B cell (primary cell): Measurements from ENCODE around the gene ABCG1. TPM values are rescaled to one million over a fixed set of nuclear protein-coding genes. Genes with fewer than 3 reads are reported as not detected.

Experiments
- ATAC-seq: fragments of 200-7000 bp; cut with Tn5 transposase; one replicate; pipeline ENCODE4 v1.10.0; 2021; ENCODE audit warnings: low read depth, mild to moderate bottlenecking, moderate number of reproducible peaks, moderate library complexity
- CTCF ChIA-PET: fragments of 350-600 bp; sonication (Branson Sonifier 250); formaldehyde crosslinking; loops from one replicate; lab custom pipeline; 2021; ENCODE audit warnings: antibody characterized with exemption, inconsistent platforms; lab: Charles Lee
- POLR2A ChIA-PET: fragments of 350-600 bp; sonication (Branson Sonifier 250); formaldehyde crosslinking; loops from one replicate; lab custom pipeline; 2021; ENCODE audit warnings: antibody characterized with exemption; lab: Charles Lee
- DNase-seq: peaks from one replicate; pipeline ENCODE4 v3.0.0; 2013
- H2AFZ ChIP-seq: 2 replicates; pipeline ENCODE4 v1.6.1; 2012; ENCODE audit warnings: mild to moderate bottlenecking, low read depth, low read length; ENCODE audit not compliant: insufficient read depth, poor library complexity, severe bottlenecking
- H3K27ac ChIP-seq, 2 donors: 1 replicate in 1 of 2; 2 replicates in 1 of 2; pipeline ENCODE4 v1.5.1; 2012 to 2013; ENCODE audit warnings: low read length in 2 of 2, mild to moderate bottlenecking in 2 of 2, moderate library complexity in 1 of 2
- H3K27me3 ChIP-seq, 4 experiments: fragments of 200-600 bp in 1 of 4; sonication (generic) in 1 of 4; replicated peaks in 1 of 4; 1 replicate in 2 of 4; 2 replicates in 2 of 4; pipeline versions ENCODE4 v1.6.1 to v1.7.0; 2013 to 2016; ENCODE audit warnings: low read length in 3 of 4, mild to moderate bottlenecking in 2 of 4, mixed read lengths in 1 of 4, moderate library complexity in 1 of 4; ENCODE audit not compliant: insufficient read depth in 4 of 4, control insufficient read depth in 3 of 4; ENCODE audit errors: control extremely low read depth in 1 of 4
- H3K36me3 ChIP-seq, 2 experiments: replicated peaks in 1 of 2; 1 replicate in 1 of 2; 2 replicates in 1 of 2; pipeline versions ENCODE4 v1.6.1 to v1.7.1; 2013; ENCODE audit warnings: low read length in 1 of 2; ENCODE audit not compliant: insufficient read depth in 2 of 2, control insufficient read depth in 1 of 2; ENCODE audit errors: control extremely low read depth in 1 of 2, extremely low read depth in 1 of 2
- H3K4me1 ChIP-seq, 2 donors: fragments of 200-600 bp in 1 of 2; sonication (generic) in 1 of 2; 1 replicate in 1 of 2; 2 replicates in 1 of 2; pipeline versions ENCODE4 v1.5.1 to v1.6.1; 2013 to 2017; ENCODE audit warnings: low read length in 2 of 2; ENCODE audit not compliant: control insufficient read depth in 2 of 2, insufficient read depth in 2 of 2
- H3K4me2 ChIP-seq: replicated peaks from 2 replicates; pipeline ENCODE3; 2012; ENCODE audit warnings: mild to moderate bottlenecking, low read depth, low read length; ENCODE audit not compliant: poor library complexity, severe bottlenecking
- H3K4me3 ChIP-seq, 5 experiments: fragments of 200-600 bp in 1 of 5; sonication (generic) in 1 of 5; 1 replicate in 3 of 5; 2 replicates in 2 of 5; pipeline versions ENCODE4 v1.5.1 to v1.7.0; 2011 to 2016; ENCODE audit warnings: low read length in 4 of 5, mild to moderate bottlenecking in 4 of 5, low read depth in 2 of 5, control low read depth in 1 of 5, moderate library complexity in 1 of 5; ENCODE audit not compliant: insufficient read depth in 1 of 5; ENCODE audit errors: control extremely low read depth in 1 of 5, extremely low read depth in 1 of 5
- H3K79me2 ChIP-seq: fragments of 200-600 bp; sonication (generic); one replicate; pipeline ENCODE4 v1.6.0; 2016; ENCODE audit warnings: low read length; ENCODE audit not compliant: control insufficient read depth, insufficient read depth
- H3K9ac ChIP-seq: fragments of 200-600 bp; sonication (generic); 2 replicates; pipeline ENCODE4 v1.6.1; 2017; ENCODE audit warnings: mild to moderate bottlenecking, low read length, moderate library complexity
- H3K9me3 ChIP-seq, 3 donors: one replicate each; pipeline versions ENCODE4 v1.6.1 to v1.7.1; 2013; ENCODE audit warnings: low read length in 2 of 3; ENCODE audit not compliant: control insufficient read depth in 2 of 3, insufficient read depth in 1 of 3; ENCODE audit errors: control extremely low read depth in 1 of 3
- H4K20me1 ChIP-seq: 2 replicates; pipeline ENCODE4 v1.6.0; 2012; ENCODE audit warnings: mild to moderate bottlenecking, low read length; ENCODE audit not compliant: insufficient read depth, control insufficient read depth, poor library complexity, severe bottlenecking
- H3K27ac Mint-ChIP-seq: one replicate; pipeline ENCODE4 v1.8.0; 2021; ENCODE audit warnings: mixed read lengths
- H3K27me3 Mint-ChIP-seq: one replicate; pipeline ENCODE4 v1.8.0; 2021; ENCODE audit warnings: mixed read lengths
- H3K4me1 Mint-ChIP-seq: one replicate; pipeline ENCODE4 v1.8.0; 2021; ENCODE audit warnings: mixed read lengths
- H3K4me3 Mint-ChIP-seq: one replicate; pipeline ENCODE4 v1.8.0; 2021; ENCODE audit warnings: mixed read lengths
- H3K9me3 Mint-ChIP-seq: one replicate; pipeline ENCODE4 v1.8.0; 2022; ENCODE audit warnings: mixed read lengths; ENCODE audit not compliant: insufficient read depth
- EZH2 ChIP-seq: IDR thresholded peaks from 2 replicates; pipeline ENCODE4 v1.6.1; 2012; ENCODE audit warnings: borderline replicate concordance, low read depth, mild to moderate bottlenecking, moderate library complexity, low read length; ENCODE audit not compliant: insufficient read depth, poor library complexity, severe bottlenecking
- WGBS: methylation state at CpG from one replicate; pipeline ENCODE4 v1.1.5; 2013; ENCODE audit warnings: missing lambda C conversion rate; ENCODE audit not compliant: insufficient coverage; 5-methylcytosine and 5-hydroxymethylcytosine counted together
- intact Hi-C: fragments of 100-400 bp; cut with micrococcal nuclease; formaldehyde crosslinking; loops from one replicate; pipeline ENCODE4 v1.10.0; 2022
- polyA plus RNA-seq: library from polyadenylated mRNA; depleted of rRNA; stranded (reverse); fragments of >200 nt; gene quantifications from 2 replicates; pipeline ENCODE4 v1.2.3, GENCODE V29; 2012
- total RNA-seq, 2 donors: library from RNA; stranded (reverse); fragments of 120-200 nt in 1 of 2; gene quantifications; 1 replicate in 1 of 2; 2 replicates in 1 of 2; pipeline versions ENCODE4 v1.2.3 to v1.2.4, GENCODE V29; 2013 to 2022
- TF ChIP-seq, protein P1 (sequence below): fragments of 200-600 bp; IDR thresholded peaks from one replicate; pipeline ENCODE4 v1.8.0; 2022; ENCODE audit warnings: antibody characterized with exemption, mild to moderate bottlenecking

The ABCG1 gene
- total and polyA plus RNA-seq, 2 donors (not counting 1 experiment from before 2014, with no cell fraction given), result 8.7 to 27.5 TPM

DNA sequence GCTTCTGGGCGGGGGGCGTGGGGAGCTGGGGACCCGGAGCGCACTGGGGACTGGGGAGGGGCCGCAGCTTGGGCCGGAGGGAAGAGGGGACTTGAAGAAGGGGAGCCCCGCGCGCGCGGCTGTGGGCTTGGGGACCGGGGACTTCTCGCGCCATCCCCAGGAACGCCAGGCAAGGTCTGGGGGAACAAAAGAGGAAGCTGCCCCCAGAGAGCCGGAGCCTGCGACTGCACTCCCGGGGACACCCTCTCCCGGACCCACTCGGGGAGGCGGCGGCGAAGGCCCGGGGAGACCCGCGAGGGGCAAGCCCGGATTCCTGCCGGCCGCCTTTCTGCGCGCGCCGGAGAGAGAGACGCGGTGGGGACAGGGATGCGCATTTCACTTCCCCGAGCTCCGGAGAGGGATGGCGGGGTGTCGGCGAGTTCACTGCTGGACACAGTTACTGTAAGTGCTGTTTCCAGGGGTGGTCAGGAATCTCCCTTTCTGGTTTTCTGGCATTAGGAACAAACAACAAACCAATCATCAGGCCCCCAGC, 732 bp downstream of the ABCG1 start:
- peaks cover 0 to 22% (median 3%) of the 10 kb centered on the region in 3 donors for H3K9me3 ChIP-seq
- peak overlapping the region; percentile 72 to 92 (median 89) for H3K4me3 ChIP-seq
- peak overlapping the region; percentile 89 for H3K9ac ChIP-seq
- H3K36me3 ChIP-seq, result peaks cover 0 to 8% of the 10 kb centered on the region in 2 experiments
- CTCF ChIA-PET, result interaction anchor here (0.7 to 3.9 kb wide), 9 partner anchors 11 to 403 kb away, joined by 3 to 36 read pairs (median 4); no protein-coding TSS in a partner anchor
- Mint-ChIP-seq H3K4me1 (peaks cover 47% of the 10 kb centered on the region), H3K9me3 (no peaks in the 10 kb centered on the region), H3K27ac (peak overlapping the region; percentile 80), H3K27me3 (no peaks in the 10 kb centered on the region), H3K4me3 (peak overlapping the region; percentile 87)
- H3K4me1 ChIP-seq, result peaks cover 29 to 41% of the 10 kb centered on the region in 2 donors
- POLR2A ChIA-PET, result interaction anchor here (1.0 to 2.4 kb wide), 6 partner anchors 9 to 18 kb away, joined by 3 to 23 read pairs (median 8); no protein-coding TSS in a partner anchor
- H3K27ac ChIP-seq, result peak overlapping the region; percentile 75 to 96
- no peaks in the 10 kb centered on the region for H3K27me3 ChIP-seq
- intact Hi-C loops, result loop anchor here (1.0 kb wide), 2 partner anchors 9 to 14 kb away; no protein-coding TSS in a partner anchor
- ATAC-seq (peak; percentile 21), DNase-seq (no peak)
- H3K79me2 ChIP-seq, result peaks cover 48% of the 10 kb centered on the region
- H2AFZ ChIP-seq, result peak overlapping the region; percentile 60
- H4K20me1 ChIP-seq, result peaks cover 51% of the 10 kb centered on the region
- WGBS, result under 1% methylated on average over 36 of the region's 41 CpGs
- peak overlapping the region; percentile 99 for H3K4me2 ChIP-seq
- TF ChIP-seq, protein P1, sequence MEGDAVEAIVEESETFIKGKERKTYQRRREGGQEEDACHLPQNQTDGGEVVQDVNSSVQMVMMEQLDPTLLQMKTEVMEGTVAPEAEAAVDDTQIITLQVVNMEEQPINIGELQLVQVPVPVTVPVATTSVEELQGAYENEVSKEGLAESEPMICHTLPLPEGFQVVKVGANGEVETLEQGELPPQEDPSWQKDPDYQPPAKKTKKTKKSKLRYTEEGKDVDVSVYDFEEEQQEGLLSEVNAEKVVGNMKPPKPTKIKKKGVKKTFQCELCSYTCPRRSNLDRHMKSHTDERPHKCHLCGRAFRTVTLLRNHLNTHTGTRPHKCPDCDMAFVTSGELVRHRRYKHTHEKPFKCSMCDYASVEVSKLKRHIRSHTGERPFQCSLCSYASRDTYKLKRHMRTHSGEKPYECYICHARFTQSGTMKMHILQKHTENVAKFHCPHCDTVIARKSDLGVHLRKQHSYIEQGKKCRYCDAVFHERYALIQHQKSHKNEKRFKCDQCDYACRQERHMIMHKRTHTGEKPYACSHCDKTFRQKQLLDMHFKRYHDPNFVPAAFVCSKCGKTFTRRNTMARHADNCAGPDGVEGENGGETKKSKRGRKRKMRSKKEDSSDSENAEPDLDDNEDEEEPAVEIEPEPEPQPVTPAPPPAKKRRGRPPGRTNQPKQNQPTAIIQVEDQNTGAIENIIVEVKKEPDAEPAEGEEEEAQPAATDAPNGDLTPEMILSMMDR, result no peak
- no peak for TF ChIP-seq EZH2
